Sigmoid colon (tissue), 7 donors: ENCODE results near the gene NGFR. TPM values are rescaled to one million over a fixed set of nuclear protein-coding genes. Genes with fewer than 3 reads are reported as not detected.

Experiments
- DNase-seq: peaks from one replicate; pipeline ENCODE4 v3.0.0-alpha.2; 2019
- H3K27ac ChIP-seq, 4 donors: fragments of 200-600 bp; sonication (generic); one replicate each; pipeline ENCODE4 v1.5.1; 2016 to 2019; ENCODE audit warnings: mild to moderate bottlenecking in 1 of 4
- H3K27me3 ChIP-seq, 3 donors: fragments of 200-600 bp; sonication (generic); one replicate each; pipeline ENCODE4 v1.5.1; 2019; ENCODE audit warnings: mild to moderate bottlenecking in 1 of 3
- H3K36me3 ChIP-seq, 4 donors: fragments of 200-600 bp; sonication (generic); one replicate each; pipeline ENCODE4 v1.5.1; 2016 to 2019
- H3K4me1 ChIP-seq, 4 donors: fragments of 200-600 bp; sonication (generic); one replicate each; pipeline ENCODE4 v1.5.1; 2017 to 2019
- H3K4me3 ChIP-seq, 4 donors: fragments of 200-600 bp; sonication (generic); one replicate each; pipeline ENCODE4 v1.5.1; 2017 to 2019; ENCODE audit warnings: mild to moderate bottlenecking in 2 of 4, moderate library complexity in 1 of 4
- H3K9me3 ChIP-seq, 4 donors: fragments of 200-600 bp in 3 of 4; sonication (generic) in 3 of 4; one replicate each; pipeline versions ENCODE4 v1.5.1 to v1.6.1; 2013 to 2019
- CTCF ChIP-seq, 4 experiments: fragments of 450-650 bp in 3 of 4; fragments of 200-600 bp in 1 of 4; IDR thresholded peaks; one replicate each; pipeline ENCODE4 v1.5.1; 2016 to 2019; ENCODE audit warnings: antibody characterized with exemption in 4 of 4, mild to moderate bottlenecking in 3 of 4, moderate library complexity in 2 of 4
- EP300 ChIP-seq, 4 donors: sonication (generic); formaldehyde crosslinking; IDR thresholded peaks; one replicate each; pipeline ENCODE4 v1.6.1; 2017; ENCODE audit warnings: antibody characterized with exemption in 4 of 4
- POLR2A ChIP-seq, 2 donors: fragments of 450-650 bp; IDR thresholded peaks; one replicate each; pipeline ENCODE4 v1.6.1; 2016; ENCODE audit warnings: antibody characterized with exemption in 2 of 2, mild to moderate bottlenecking in 2 of 2, moderate library complexity in 2 of 2
- POLR2AphosphoS5 ChIP-seq, 4 donors: sonication (generic); formaldehyde crosslinking; IDR thresholded peaks; one replicate each; pipeline ENCODE4 v1.6.1; 2017; ENCODE audit warnings: antibody characterized with exemption in 4 of 4
- WGBS, 2 donors: extraction: QIAGEN DNeasy Blood & Tissue Kit; methylation state at CpG; one replicate each; pipeline ENCODE4 v1.1.7; 2013; 5-methylcytosine and 5-hydroxymethylcytosine counted together
- intact Hi-C: fragments of 100-400 bp; cut with DNase I; formaldehyde crosslinking; loops from one replicate; pipeline ENCODE4 v1.15.1; 2023
- polyA plus RNA-seq, 3 donors: library from polyadenylated mRNA; stranded (reverse); fragments of 200-250 nt; gene quantifications; one replicate each; pipeline ENCODE4 v1.2.3, GENCODE V29; 2013
- total RNA-seq, 4 donors: library from RNA; depleted of rRNA; stranded (reverse); fragments of >200 nt; gene quantifications; one replicate each; pipeline ENCODE4 v1.1.0, GENCODE V29; 2016
- donor health status: healthy with polysubstance abuse.
- donor health status: Bipolar disorder and iron deficiency.
- donor health status: healthy.

NGFR gene
- total and polyA plus RNA-seq, 7 donors: 0.46 to 15.2 (median 6.9) TPM

DNA sequence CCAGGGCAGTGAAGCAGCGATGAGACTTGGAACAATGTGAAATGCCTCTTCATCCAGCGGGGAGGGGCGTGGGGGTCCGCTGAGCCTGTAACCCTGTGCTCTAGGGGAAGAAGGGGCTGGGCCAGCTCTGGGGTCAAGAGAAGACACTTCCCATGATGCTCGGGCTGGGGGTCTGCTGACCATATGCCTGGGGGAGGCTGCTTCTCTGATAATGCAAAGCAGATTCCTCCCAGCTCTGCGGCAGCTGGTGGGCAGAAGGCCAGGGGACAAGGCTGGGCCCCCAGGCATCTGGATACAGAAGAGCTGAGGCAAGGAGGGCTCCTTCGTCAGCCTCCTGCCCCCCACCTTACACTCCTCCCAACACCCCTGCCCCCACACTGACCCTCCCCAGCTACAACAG, 24.7 kb downstream of the NGFR start:
- no peak overlapping the region for H3K4me3 ChIP-seq
- no peaks in the 10 kb centered on the region for H3K36me3 ChIP-seq
- H3K4me1 ChIP-seq: peaks cover 0 to 21% (median 18%) of the 10 kb centered on the region in 4 donors
- DNase-seq: no peak
- 71 to 76% methylated on average over 7 of the region's 7 CpGs for WGBS, 2 donors
- TF ChIP-seq EP300 (IDR thresholded peaks at IDR 0.05) (no peak), POLR2A (IDR thresholded peaks at IDR 0.05) (no peak), CTCF (IDR thresholded peaks at IDR 0.05) (no peak), POLR2AphosphoS5 (IDR thresholded peaks at IDR 0.05) (no peak)
- H3K27me3 ChIP-seq: no peaks in the 10 kb centered on the region
- no peak overlapping the region for H3K27ac ChIP-seq
- intact Hi-C loops: no loop called here
- no peaks in the 10 kb centered on the region for H3K9me3 ChIP-seq

GRCh38 chr17:49520386-49521087, 25.4 kb downstream of the NGFR start:
- intact Hi-C loops: no loop called here
- H3K27ac ChIP-seq: peak overlapping the region in 1 of 4 donors; percentile 36
- no peaks in the 10 kb centered on the region for H3K9me3 ChIP-seq
- no peak for DNase-seq
- H3K36me3 ChIP-seq: no peaks in the 10 kb centered on the region
- no peak for TF ChIP-seq CTCF (IDR thresholded peaks at IDR 0.05)
- TF ChIP-seq POLR2A (IDR thresholded peaks at IDR 0.05): no peak
- TF ChIP-seq EP300 (IDR thresholded peaks at IDR 0.05): no peak
- TF ChIP-seq POLR2AphosphoS5 (IDR thresholded peaks at IDR 0.05): no peak
- WGBS, 2 donors: 84 to 90% methylated on average over 10 of the region's 10 CpGs
- no peaks in the 10 kb centered on the region for H3K27me3 ChIP-seq
- no peak overlapping the region for H3K4me3 ChIP-seq
- peaks cover 0 to 14% (median 11%) of the 10 kb centered on the region in 4 donors for H3K4me1 ChIP-seq

DNA sequence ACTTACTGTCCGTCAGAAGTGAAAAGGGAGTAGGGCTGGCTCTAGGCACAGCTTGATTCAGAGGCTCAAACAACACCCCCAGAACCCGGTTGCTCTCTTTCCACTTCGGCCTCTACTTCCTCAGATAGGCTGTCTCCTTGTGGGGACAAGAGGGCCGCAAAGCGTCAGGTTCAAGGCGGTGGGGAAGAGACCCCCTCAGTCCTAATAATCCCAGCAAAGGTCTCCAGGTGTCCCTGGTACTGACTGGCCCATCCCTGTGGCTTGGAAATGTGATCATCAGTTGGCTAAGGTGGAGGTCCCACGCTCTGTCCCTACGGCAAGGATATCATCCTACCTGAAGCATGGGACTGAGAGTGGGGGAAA, 26.0 kb downstream of the NGFR start:
- WGBS, 2 donors: 89 to 93% methylated on average over 8 of the region's 8 CpGs
- H3K9me3 ChIP-seq: no peaks in the 10 kb centered on the region
- DNase-seq: no peak
- H3K27ac ChIP-seq: peak overlapping the region in 1 of 4 donors; percentile 36
- no peaks in the 10 kb centered on the region for H3K36me3 ChIP-seq
- no peak overlapping the region for H3K4me3 ChIP-seq
- intact Hi-C loops: no loop called here
- TF ChIP-seq POLR2A (IDR thresholded peaks at IDR 0.05): no peak
- no peak for TF ChIP-seq POLR2AphosphoS5 (IDR thresholded peaks at IDR 0.05)
- TF ChIP-seq EP300 (IDR thresholded peaks at IDR 0.05): no peak
- no peak for TF ChIP-seq CTCF (IDR thresholded peaks at IDR 0.05)
- H3K27me3 ChIP-seq: no peaks in the 10 kb centered on the region
- peaks cover 0 to 8% (median 6%) of the 10 kb centered on the region in 4 donors for H3K4me1 ChIP-seq

GRCh38 chr17:49521471-49522356, 26.6 kb downstream of the NGFR start:
- Histone ChIP-seq H3K4me1 (peaks cover 0 to 2% (median 0%) of the 10 kb centered on the region in 4 donors), H3K27ac (peak overlapping the region in 2 of 4 donors; percentile 1 to 36)

More at GRCh38 chr17:49521471-49522356, 26.6 kb downstream of the NGFR start:
- H3K36me3 ChIP-seq: no peaks in the 10 kb centered on the region
- intact Hi-C loops: no loop called here
- H3K4me3 ChIP-seq: no peak overlapping the region
- no peaks in the 10 kb centered on the region for H3K9me3 ChIP-seq
- no peak for TF ChIP-seq CTCF (IDR thresholded peaks at IDR 0.05)
- TF ChIP-seq POLR2AphosphoS5 (IDR thresholded peaks at IDR 0.05): no peak
- no peak for TF ChIP-seq EP300 (IDR thresholded peaks at IDR 0.05)
- no peak for TF ChIP-seq POLR2A (IDR thresholded peaks at IDR 0.05)
- DNase-seq: no peak
- WGBS, 2 donors: 65 to 68% methylated on average over 15 of the region's 15 CpGs
- no peaks in the 10 kb centered on the region for H3K27me3 ChIP-seq
